ENCODE measurements around the gene TMEM132D. TPM values are rescaled to one million over a fixed set of nuclear protein-coding genes. Genes with fewer than 3 reads are reported as not detected.

TMEM132D gene
- total and polyA plus RNA-seq, 2 of the 4 experiments (the other 2 are of a cell fraction), result not detected

DNA sequence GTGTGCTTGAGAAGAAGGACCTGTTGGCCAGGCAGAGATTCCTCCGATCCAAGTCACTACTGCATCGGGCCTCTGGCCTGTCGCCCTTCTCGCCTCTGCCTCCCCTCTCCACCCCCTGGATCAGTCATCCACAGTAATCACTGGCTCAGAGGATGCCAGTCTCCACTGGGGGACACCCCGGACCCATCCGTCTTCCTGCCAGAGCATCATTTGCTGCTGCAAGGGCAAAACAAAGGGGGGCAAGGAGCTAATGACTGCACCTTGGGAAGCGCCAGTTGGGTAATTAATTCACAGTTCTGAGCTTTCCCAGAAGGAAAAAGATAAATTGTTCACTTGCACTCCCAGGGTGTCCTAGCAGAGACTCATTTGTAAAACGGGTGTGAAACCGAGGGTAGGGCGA lies 835.1 kb downstream of the TMEM132D start:
- DNase-seq (no peak), ATAC-seq (ENCODE audit: low read depth) (no peak)
- Histone ChIP-seq H4K5ac (ENCODE audit: low read depth, low read length) (no peak overlapping the region), H2AFZ (replicated peaks; ENCODE audit: low read length, poor library complexity) (no peak overlapping the region), H3K27ac (ENCODE audit: insufficient read depth, low read length) (no peak overlapping the region), H3K36me3 (ENCODE audit: control insufficient read depth, insufficient read depth, low read length) (no peaks in the 10 kb centered on the region), H4K8ac (ENCODE audit: low read depth in 2 of 2, low read length in 2 of 2) (no peak overlapping the region), H3K79me1 (ENCODE audit: low read depth in 1 of 2, low read length in 2 of 2) (no peaks in the 10 kb centered on the region), H3K18ac (ENCODE audit: low read depth, low read length) (no peak overlapping the region), H3K14ac (replicated peaks; ENCODE audit: low read depth, low read length) (no peak overlapping the region), H4K91ac (ENCODE audit: insufficient read depth, low read depth, low read length) (no peak overlapping the region), H2AK5ac (ENCODE audit: low read depth, low read length) (no peak overlapping the region), H3K9me1 (ENCODE audit: insufficient read depth, low read length) (no peaks in the 10 kb centered on the region), H3K9ac (ENCODE audit: low read depth, low read length) (no peak overlapping the region), H3K23ac (ENCODE audit: low read depth, low read length) (no peak overlapping the region), H2AK9ac (replicated peaks; ENCODE audit: low read depth, low read length, poor library complexity) (no peak overlapping the region), H3K27me3 (ENCODE audit: control insufficient read depth, insufficient read depth, low read length) (no peaks in the 10 kb centered on the region), H3K56ac (ENCODE audit: extremely low read depth, insufficient read depth, low read length) (no peak overlapping the region), H2BK5ac (ENCODE audit: low read depth, low read length, poor library complexity, severe bottlenecking) (no peak overlapping the region), H2BK20ac (ENCODE audit: low read depth, low read length) (no peak overlapping the region), H3K4me3 (ENCODE audit: insufficient read depth, low read depth, low read length) (no peak overlapping the region), H2BK120ac (ENCODE audit: low read depth, low read length) (no peak overlapping the region), H2BK15ac (ENCODE audit: low read depth, low read length) (no peak overlapping the region), H3K9me3 (ENCODE audit: control insufficient read depth, insufficient read depth, low read length) (peaks cover 50% of the 10 kb centered on the region), H4K20me1 (ENCODE audit: insufficient read depth, low read length) (no peaks in the 10 kb centered on the region), H3K4me2 (ENCODE audit: low read depth, low read length) (no peak overlapping the region), H3K4me1 (ENCODE audit: control insufficient read depth, insufficient read depth, low read length) (no peaks in the 10 kb centered on the region), H3K4ac (ENCODE audit: low read depth, low read length) (no peak overlapping the region)
- dilution Hi-C loops (cut with HindIII; ENCODE audit: low sequenced_read_pairs, unreplicated experiment) (no loop called here), intact Hi-C loops (cut with micrococcal nuclease) (no loop called here), in situ Hi-C loops (cut with MboI; ENCODE audit: low sequenced_read_pairs) (no loop called here)
- ChIA-PET CTCF (no interaction called here), POLR2A (ENCODE audit: unreplicated experiment) (no interaction called here)
- TF ChIP-seq SMC3 (IDR thresholded peaks at IDR 0.05; ENCODE audit: low read depth, low read length) (no peak), CEBPB (IDR thresholded peaks at IDR 0.05; ENCODE audit: low read depth, low read length) (no peak), POLR2A (IDR thresholded peaks at IDR 0.05; ENCODE audit: low read depth, low read length) (no peak), BHLHE40 (IDR thresholded peaks at IDR 0.05; ENCODE audit: low read depth, low read length) (no peak), RAD21 (IDR thresholded peaks at IDR 0.05; ENCODE audit: low read length) (no peak), MAZ (IDR thresholded peaks at IDR 0.05; ENCODE audit: borderline replicate concordance, low read depth, low read length) (no peak), RFX5 (IDR thresholded peaks at IDR 0.05; ENCODE audit: low read depth, low read length) (no peak)
- WGBS, 2 experiments (ENCODE audit: extremely low coverage in 2 of 2, insufficient read length in 1 of 2), result 0% methylated on average over 1 of the region's 10 CpGs; no CpG with 5 or more reads in 1 of the 2 experiments
- BruUV-seq (replicated peaks), result no TSS peak
